AG04449 (cell line): ENCODE results near the gene DIS3L2.
"Not testable (repeated sequence)": the region's sequence is repeated elsewhere in the genome, so short reads cannot be mapped to it uniquely, and the experiment has no call there.

ENCODE experiments used
- CTCF ChIA-PET: fragments of 350-600 bp; formaldehyde crosslinking; extraction: SDS; loops from one replicate; lab custom pipeline; 2021; ENCODE audit warnings: antibody characterized with exemption; lab: Yijun Ruan, JAX
- POLR2A ChIA-PET: fragments of 400-600, 350-600 bp; formaldehyde crosslinking; extraction: SDS; loops from one replicate; lab custom pipeline; 2020; ENCODE audit warnings: antibody characterized with exemption, inconsistent platforms; lab: Yijun Ruan, JAX
- DNase-seq: peaks from one replicate; pipeline ENCODE4 v3.0.0-alpha.2; 2010; ENCODE audit warnings: low read depth, low spot score
- H3K4me3 ChIP-seq: 2 replicates; pipeline ENCODE4 v1.5.1; 2011; ENCODE audit warnings: low read depth, mild to moderate bottlenecking, control low read depth, low read length
- CTCF ChIP-seq: IDR thresholded peaks from one replicate; pipeline ENCODE4 v1.5.1; 2011; ENCODE audit warnings: mild to moderate bottlenecking, moderate library complexity, low read length, control low read depth, inconsistent platforms; ENCODE audit not compliant: insufficient read depth; ENCODE audit errors: missing control alignments

The DIS3L2 gene

GRCh38 chr2:232327105-232328031 lies 365.9 kb downstream of the DIS3L2 start:
- ChIA-PET POLR2A (no interaction called here), CTCF (interaction anchor here (0.5 to 12.0 kb wide), 32 partner anchors 9 to 476 kb away, joined by 3 to 222 read pairs (median 4); partner anchors contain the start of gene NPPC)
- no peak overlapping the region for H3K4me3 ChIP-seq
- no peak for DNase-seq
- TF ChIP-seq CTCF, result peak; percentile 86

DNA sequence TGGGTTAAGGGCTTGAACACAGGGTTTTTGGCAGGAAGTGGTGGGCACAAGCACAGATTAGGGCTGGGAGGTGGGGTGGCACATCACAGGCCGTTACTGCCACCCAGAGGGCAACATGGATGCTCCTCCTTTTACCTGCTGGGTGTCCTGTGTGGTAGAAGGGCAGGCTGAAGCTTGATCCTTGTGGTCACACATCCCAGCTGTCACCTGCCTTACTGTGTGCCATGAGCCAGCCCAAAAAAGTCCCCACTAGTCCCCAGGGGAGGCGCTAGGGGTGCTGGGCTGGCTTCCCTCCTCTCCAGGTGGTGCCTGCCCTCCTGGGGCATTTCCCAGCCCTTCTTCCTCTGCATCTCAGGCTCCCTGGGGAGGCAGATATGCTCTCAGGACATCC lies 366.5 kb downstream of the DIS3L2 start:
- CTCF ChIA-PET, result interaction anchor here (0.5 to 12.0 kb wide), 21 partner anchors 8 to 436 kb away, joined by 3 to 222 read pairs (median 3); partner anchors contain the start of gene NPPC

DNA sequence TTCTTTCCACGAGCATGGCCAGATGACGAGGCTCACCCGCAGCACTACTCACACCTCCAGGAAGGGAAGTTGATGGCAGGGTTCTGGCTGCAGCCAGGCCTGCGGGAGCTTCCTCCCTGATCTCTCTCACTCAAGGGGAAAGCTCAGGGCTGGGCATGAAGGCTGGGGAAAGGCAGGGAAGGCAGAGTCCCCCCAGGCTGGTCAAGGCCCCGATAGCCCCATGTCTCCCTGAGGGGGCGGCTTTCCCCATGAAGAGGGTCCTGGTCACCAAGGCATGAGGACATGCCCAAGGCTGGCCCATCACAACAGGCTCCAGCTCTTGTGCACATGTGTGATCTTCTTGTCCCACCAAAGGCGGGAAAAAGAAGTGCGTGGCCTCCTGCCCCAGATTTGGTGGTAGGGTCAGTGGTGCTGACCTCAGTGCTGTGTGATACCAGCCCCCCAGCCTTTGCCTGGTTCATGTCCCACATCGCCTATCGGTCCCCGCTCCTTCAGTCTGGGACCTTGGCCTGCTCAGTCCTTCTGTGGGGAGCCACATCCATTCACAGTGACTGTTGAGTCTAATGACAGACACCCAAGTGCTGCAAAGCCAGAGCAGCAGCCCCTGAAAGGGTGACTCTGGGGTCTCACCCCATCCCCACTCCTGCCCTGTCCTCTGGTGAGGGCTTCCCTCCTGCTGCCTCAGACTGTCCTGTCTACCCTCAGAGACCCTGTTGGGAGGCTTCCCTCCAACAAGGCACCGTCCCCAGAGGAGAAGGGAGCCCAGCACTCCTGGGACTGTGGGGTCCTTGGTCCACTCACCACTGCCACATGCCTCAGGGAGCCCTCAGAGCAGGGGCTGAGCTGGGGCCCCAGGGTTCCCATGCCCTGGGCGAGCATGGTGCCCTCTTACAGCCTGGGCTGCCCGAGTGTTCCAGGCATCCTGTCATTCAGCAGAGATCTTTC lies 367.3 kb downstream of the DIS3L2 start:
- no peak for TF ChIP-seq CTCF
- POLR2A ChIA-PET, result no interaction called here
- H3K4me3 ChIP-seq, result no peak overlapping the region
- DNase-seq, result no peak
- CTCF ChIA-PET, result interaction anchor here (0.7 to 12.0 kb wide), 11 partner anchors 9 to 425 kb away, joined by 3 to 222 read pairs (median 4); partner anchors contain the start of gene NPPC

More for the DNA sequence above, 366.5 kb downstream of the DIS3L2 start:
- no peak for TF ChIP-seq CTCF
- no peak overlapping the region for H3K4me3 ChIP-seq
- POLR2A ChIA-PET, result no interaction called here
- no peak for DNase-seq

DNA sequence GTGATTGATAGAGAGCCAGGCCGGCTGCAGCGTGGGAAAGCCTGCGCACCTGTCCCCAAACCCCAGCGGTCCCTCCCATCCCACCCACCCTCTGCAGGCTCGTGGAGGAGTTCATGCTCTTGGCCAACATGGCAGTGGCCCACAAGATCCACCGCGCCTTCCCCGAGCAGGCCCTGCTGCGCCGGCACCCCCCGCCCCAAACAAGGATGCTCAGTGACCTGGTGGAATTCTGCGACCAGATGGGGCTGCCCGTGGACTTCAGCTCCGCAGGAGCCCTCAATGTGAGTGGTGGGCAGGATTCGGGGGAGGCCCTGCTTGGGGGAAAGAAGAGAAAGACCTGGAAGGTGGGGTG lies 368.2 kb downstream of the DIS3L2 start:
- no peak overlapping the region for H3K4me3 ChIP-seq
- POLR2A ChIA-PET, result no interaction called here
- CTCF ChIA-PET, result interaction anchor here (0.7 to 12.0 kb wide), 5 partner anchors 16 to 426 kb away, joined by 4 to 222 read pairs (median 5); no protein-coding TSS in a partner anchor
- no peak for TF ChIP-seq CTCF
- DNase-seq, result no peak

DNA sequence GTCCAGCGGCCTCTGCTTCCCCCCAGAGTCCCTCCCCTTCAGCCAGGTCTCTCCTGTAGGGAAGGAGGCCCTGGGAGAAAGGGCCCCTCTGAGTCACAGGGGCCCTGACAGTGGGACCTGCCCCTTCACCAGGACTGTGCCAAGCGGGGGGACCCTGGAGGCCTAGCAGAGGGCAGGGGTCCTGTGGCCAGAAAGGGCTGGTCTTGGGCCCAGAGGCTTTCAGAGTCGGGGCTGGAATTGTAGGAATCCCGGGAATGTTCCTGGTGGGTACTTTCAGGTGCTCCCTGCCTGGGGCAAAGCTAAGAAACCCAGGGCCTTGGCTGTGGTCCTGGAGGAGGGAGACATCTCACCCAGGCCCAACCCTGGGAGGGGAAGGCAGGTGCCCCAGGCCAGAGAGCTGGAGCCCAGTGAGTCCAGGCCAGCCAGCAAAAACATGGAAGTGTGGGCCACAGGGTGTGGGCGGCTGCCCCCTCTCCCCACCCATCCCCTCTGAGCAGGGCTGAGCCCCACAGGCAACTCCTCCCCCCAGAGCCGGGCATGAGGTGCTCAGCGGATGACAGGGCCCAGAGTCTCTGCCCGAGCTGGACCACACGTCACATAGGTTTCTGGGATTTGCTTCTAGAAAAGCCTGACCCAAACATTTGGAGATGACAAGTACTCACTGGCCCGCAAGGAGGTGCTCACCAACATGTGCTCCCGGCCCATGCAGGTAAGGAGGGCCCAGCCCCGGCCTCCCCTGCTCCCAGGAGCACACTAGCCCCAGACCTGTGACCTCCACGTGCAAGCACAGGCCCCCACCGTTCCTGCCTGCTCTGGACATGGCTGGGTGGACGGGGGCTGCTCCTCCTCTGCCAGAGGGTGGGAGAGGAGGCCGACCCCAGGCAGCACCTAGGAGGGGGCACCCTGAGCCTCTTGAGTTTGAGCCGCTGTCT lies 368.8 kb downstream of the DIS3L2 start:
- POLR2A ChIA-PET, result no interaction called here
- CTCF ChIA-PET, result interaction anchor here (1.1 to 12.0 kb wide), 4 partner anchors 16 to 427 kb away, joined by 4 to 222 read pairs (median 47); no protein-coding TSS in a partner anchor
- DNase-seq, result no peak
- no peak for TF ChIP-seq CTCF
- no peak overlapping the region for H3K4me3 ChIP-seq

GRCh38 chr2:232331061-232331460 lies 369.5 kb downstream of the DIS3L2 start:
- POLR2A ChIA-PET, DNase-seq, CTCF ChIA-PET, H3K4me3 ChIP-seq: not testable (repeated sequence)

GRCh38 chr2:232331641-232332040 lies 370.1 kb downstream of the DIS3L2 start:
- DNase-seq, POLR2A ChIA-PET, H3K4me3 ChIP-seq, CTCF ChIA-PET: not testable (repeated sequence)

DNA sequence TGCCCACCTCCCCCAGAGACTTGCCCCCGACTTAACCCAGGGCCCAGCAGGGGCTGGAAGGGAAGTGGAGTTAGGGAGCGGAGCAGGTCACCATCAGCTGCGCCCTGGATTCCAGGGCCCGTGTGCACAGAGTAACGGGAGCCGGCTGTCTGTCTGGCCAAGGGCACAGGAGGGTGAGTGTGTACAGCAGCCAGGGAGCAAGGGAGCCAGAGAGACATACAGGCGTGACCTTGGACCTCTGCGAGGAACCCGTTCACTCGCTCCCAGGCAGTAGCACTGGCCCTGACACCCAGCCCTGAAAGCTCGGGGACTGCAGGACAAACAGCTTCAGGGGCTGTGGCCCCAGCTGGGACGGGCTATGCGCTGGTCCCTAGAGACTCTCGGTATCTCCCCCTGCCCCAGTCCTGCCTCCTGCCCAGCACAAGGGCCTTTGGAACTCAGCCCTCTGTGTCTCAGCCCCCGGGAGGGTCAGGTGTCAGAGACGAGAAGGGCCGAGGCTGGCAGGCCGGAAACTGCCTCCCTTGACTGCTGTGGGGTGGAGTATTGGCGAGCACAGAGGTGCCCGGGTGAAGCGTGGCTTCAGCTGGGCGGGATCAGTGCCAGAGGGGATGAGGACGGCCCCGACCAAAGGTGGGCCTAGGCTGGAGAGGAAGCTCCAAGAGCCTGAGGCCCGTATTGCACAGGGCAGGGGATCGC lies 370.9 kb downstream of the DIS3L2 start:
- DNase-seq, POLR2A ChIA-PET, H3K4me3 ChIP-seq: not testable (repeated sequence)
- CTCF ChIA-PET, result interaction anchor here (0.9 to 2.6 kb wide), 5 partner anchors 12 to 433 kb away, joined by 3 to 7 read pairs (median 3); partner anchors contain the start of gene PRSS56
